Epithelial cell of esophagus (primary cell): ENCODE data around the gene CNDP2.
A peak's percentile ranks its signal among the peaks of the same experiment; 100 is the strongest.

ENCODE experiments used
- DNase-seq: peaks from one replicate; pipeline ENCODE4 v3.0.0; 2010; ENCODE audit warnings: low read depth
- H3K4me3 ChIP-seq: 2 replicates; pipeline ENCODE4 v1.5.1; 2011; ENCODE audit warnings: mild to moderate bottlenecking, low read length, control low read depth
- CTCF ChIP-seq: IDR thresholded peaks from 2 replicates; pipeline ENCODE4 v1.5.1; 2011; ENCODE audit warnings: low read depth, mild to moderate bottlenecking, low read length, control low read depth, inconsistent platforms; ENCODE audit not compliant: insufficient read depth; ENCODE audit errors: missing control alignments

Gene CNDP2

DNA sequence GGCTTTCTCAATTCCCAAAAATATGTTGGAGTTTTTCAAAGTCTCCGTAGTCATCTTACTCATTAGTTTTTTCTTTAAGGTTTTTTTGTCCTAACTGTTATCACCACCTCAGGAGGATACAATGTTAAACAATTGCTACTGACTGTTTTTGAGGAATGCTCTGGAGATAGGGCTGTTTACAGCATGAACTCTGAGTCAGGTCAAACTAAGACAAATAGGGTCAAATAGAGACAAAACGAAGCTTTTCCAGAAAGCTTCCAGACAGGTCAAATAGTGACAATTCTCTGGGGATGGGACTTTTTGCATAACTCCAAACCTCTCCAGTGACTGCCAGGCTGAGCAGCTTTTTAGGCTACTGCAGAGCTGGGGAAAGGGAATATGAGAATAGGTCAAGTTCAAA, 23.9 kb upstream of the CNDP2 start:
- no peak for TF ChIP-seq CTCF
- H3K4me3 ChIP-seq = no peak overlapping the region
- DNase-seq = no peak

DNA sequence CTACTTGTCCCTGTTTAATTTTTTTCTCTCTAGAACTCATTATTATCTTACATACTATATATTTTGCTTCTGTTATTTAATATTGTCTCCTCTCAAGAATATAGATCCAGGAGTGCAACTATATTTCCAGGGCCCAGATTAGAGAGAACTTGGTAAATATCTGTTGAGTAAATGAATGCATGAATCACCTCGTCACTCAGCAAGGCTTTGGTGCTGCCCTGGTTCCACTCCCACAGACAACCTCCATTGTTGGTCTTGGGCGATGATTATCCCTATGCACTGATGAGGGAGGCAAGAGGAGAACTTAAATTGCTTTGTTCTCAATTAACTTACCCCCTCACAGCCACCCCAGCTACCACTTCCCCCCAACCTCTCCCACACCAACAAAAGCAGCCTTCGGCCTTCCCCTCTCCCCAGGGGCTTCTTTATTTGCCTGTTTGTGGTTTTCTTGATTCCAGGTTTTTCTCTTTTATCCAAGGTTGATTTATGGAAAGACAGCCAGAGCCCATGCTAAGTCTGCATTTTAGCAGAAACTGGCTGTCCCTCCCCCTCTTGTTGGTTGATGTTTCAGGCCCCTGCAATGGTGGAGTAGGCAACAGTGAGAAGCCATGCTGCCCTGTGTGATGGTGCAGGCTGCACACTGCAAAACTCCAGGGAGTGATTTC, 22.1 kb upstream of the CNDP2 start:
- TF ChIP-seq CTCF = no peak
- DNase-seq = peak; percentile 50
- no peak overlapping the region for H3K4me3 ChIP-seq

- DNase-seq = no peak
- no peak overlapping the region for H3K4me3 ChIP-seq
- TF ChIP-seq CTCF = peak; percentile 13
Measured at GRCh38 chr18:74476140-74476539, 20.0 kb upstream of the CNDP2 start.

DNA sequence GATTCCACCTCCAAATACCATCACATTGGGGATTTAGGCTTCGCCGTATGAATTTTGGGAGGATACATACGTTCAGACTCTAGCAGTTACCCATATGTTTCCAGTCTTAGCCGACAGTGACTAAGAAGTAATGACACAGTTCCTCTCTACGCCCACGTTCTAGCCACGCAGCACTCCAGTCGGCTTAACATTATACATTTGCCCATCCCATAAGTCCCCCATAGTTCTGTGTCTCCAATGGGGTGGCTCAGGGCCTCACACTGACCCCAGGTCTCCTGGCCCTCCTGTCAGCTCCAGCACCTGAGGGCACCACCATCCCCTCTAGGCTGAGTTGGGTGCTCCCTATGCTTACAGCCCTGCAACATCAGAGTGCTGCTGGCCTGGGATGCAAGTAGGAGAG, 18.4 kb upstream of the CNDP2 start:
- no peak for TF ChIP-seq CTCF
- DNase-seq = no peak
- H3K4me3 ChIP-seq = no peak overlapping the region

DNA sequence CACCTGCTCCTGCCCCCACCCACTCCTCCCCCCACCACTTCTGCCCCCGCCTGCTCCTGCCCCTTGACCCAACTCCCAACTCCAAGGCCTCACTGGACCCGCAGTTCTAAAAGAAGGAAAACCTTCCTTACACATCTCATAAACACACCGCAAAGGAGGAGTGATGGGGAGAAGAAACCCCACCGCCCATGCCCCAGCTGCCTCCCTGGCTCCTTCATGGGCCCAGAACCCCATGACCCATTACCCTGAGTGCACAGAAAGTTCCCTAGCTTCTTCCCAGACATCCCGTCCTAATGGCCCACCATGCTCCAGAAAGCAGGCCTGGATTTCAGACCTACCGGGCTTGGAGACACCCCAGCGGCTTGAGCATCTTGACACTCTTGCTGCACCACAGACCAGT, 17.8 kb upstream of the CNDP2 start:
- H3K4me3 ChIP-seq = no peak overlapping the region
- TF ChIP-seq CTCF = no peak
- DNase-seq = no peak

DNA sequence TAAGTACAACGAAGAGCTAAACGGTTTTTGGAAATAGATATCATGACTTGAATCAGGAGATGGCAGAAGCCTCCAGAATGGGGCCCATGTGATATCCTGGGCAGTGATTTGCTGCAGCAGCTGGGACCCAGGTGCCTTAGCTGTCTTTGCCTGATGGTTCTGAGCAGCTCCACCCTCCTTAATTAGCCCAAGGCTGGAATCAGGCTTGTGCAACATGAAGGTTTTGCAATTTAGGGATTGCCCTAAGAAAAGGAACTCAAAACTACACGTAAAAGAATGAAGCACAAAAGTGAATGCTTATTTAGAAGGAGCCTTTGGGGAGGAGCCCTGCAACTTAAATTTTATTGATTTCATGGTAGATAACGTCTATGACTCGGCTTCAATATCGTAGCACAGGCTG, 17.3 kb upstream of the CNDP2 start:
- peak; percentile 68 for DNase-seq
- no peak overlapping the region for H3K4me3 ChIP-seq
- TF ChIP-seq CTCF = no peak

- no peak for DNase-seq
- no peak for TF ChIP-seq CTCF
- no peak overlapping the region for H3K4me3 ChIP-seq
Measured at GRCh38 chr18:74479486-74480148, 16.5 kb upstream of the CNDP2 start.
